HG03135 (cell line): ENCODE measurements around the gene ARHGEF28.

ENCODE experiments used
- ATAC-seq: cut with Tn5 transposase; IDR thresholded peaks from one replicate; pipeline ENCODE4 v1.9.1; 2021; ENCODE audit warnings: mild to moderate bottlenecking, moderate library complexity; ENCODE audit not compliant: unreplicated experiment

The ARHGEF28 gene

GRCh38 chr5:73952872-73953271, 326.9 kb downstream of the ARHGEF28 start:
- no peak for ATAC-seq

GRCh38 chr5:73954381-73954780, 328.4 kb downstream of the ARHGEF28 start:
- no peak for ATAC-seq

DNA sequence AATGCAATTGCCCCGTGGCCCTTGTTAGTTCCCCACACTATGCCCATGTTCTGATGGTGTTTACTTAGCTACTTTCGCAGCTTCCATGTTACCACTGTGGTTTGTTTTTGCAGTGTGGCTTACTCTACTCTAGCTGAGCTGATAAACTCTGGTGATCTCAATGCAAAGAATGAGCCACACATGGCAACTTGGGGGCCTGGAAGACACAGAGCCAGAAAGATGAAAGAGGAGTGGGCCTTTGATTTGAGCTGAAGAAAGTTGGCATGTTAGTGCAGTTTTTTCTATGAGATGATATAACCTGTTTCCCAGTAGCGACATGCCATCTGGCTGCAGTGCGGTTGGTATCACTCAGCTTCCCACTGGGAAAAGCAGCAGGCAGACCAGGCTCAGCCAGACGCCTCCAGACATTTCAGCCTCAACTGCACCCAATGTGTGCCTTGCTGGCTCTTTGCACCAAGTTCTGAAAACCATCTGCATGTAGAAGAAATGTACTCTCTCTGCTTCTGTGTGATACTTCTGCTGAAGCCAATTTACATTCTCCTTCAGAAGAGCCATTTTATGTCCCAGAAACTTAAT, 329.4 kb downstream of the ARHGEF28 start:
- ATAC-seq: no peak

- ATAC-seq: no peak
Observed at GRCh38 chr5:73957397-73958001, 331.5 kb downstream of the ARHGEF28 start.

DNA sequence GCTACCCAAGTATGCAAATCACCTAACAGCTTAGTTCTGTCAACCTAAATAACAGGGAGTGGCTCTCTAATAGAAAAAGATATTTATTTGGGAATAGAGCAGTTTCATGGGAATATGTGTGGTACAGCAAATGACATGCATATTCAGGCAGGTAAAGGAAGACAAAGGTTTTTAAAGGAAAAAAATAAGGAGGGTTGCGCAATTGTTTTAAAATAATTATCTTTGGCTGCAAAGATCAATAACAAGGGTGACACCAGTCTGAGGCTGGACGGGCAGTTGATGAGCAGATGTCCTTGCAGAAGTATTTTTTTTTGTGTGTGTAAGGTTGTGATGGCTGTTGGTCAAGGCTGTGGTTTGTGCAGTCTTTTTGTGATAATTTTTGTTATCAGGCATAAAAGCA, 332.0 kb downstream of the ARHGEF28 start:
- no peak for ATAC-seq

GRCh38 chr5:73960023-73960422, 334.0 kb downstream of the ARHGEF28 start:
- ATAC-seq: no peak

GRCh38 chr5:73960426-73960825, 334.4 kb downstream of the ARHGEF28 start:
- no peak for ATAC-seq

- no peak for ATAC-seq
Observed at GRCh38 chr5:73962801-73963425, 336.9 kb downstream of the ARHGEF28 start.

- ATAC-seq: no peak
Observed at GRCh38 chr5:73964352-73964865, 338.4 kb downstream of the ARHGEF28 start.

DNA sequence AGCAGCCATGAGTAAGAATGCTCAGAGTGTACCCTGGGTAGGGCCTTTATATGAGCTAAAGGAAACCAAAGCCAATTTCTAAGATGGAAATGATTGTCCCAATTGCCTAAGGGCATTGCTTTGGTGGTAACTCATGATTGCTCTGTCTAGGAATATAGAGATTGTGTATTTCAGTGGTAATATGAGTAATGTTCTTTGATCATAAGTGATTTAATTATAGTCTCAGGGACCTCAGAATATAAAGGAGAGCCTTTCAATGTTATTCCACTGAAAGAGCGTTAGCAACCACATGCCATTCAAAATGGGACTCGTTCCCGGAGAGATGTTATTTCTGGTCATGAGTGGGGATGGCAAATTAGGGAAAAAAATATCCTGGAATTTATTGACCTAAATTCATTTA, 340.5 kb downstream of the ARHGEF28 start:
- no peak for ATAC-seq

DNA sequence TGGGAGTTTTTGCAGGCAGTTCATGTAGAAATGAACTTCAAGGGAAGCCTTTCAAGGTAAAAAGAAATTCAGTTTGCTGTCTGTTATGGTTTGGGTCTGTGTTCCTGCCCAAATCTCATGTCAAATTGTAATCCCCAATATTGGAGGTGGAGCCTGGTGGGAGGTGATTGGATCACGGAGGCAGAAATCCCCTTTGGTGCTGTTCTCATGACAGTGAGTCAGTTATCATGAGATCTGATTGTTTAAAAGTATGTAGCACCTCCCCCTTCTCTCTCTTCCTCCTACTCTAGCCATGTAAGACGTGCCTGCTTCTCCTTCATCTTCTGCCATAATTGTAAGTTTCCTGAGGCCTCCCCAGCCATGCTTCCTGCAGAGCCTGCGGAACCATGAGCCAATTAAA, 341.4 kb downstream of the ARHGEF28 start:
- no peak for ATAC-seq

- ATAC-seq: no peak
Observed at GRCh38 chr5:73968246-73968645, 342.2 kb downstream of the ARHGEF28 start.

DNA sequence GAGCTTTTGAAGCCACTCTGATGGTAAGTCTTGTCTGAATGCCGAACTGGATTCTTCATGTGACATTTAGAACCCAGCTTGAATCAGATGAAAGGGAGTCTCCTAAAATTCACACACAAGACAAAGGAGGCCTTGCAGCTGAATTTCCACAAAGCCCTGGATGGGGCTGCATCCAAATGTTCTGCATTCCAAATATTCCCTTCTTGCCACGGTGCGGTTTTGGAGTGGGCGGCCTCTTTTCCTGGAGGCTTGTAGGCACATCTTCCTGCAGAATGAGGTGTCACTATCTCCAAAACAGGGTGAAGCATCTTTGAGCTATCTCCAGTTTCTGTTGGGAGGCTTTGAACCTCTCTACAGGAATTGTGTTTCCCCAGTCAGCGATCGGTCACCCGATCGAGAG, 342.7 kb downstream of the ARHGEF28 start:
- ATAC-seq: no peak

DNA sequence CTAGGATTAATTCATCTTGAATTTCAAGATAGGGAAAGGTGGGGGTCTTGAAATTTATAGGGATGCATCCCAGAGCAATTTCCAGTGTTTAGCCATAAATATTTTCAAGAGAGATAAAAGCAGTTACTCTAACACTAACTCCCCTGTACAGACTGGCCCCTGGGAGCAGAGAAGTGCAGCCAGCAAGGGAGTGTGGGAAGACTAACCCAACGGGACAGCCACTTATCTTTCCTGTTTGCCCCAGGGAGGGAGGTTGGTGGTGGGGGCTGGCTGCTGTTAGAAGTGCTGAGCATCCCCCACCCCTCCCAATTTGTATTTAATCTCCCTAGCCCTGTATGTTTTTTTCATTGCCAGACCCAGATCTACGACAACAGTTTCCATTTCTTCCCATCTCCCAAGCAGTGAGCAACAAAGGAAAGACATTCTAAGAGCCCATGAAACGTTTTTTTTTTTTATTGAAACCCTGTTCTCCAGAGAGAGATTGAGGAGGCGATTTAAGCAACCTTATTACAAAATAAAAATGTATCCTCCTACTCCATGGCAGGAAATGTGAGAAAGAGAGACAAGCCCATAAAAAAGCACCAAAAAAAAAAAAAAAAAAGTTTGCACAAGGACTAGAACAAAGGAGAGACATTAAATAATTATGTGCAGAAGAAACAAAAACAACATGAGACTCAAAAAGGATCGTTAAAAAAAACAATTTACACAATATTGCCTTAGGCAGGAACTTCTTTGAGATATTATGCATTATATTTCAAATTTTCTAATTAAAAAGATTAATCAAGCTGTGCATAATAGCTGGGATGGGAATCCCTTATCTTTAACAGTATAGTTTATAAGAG, 343.4 kb downstream of the ARHGEF28 start:
- ATAC-seq: no peak

DNA sequence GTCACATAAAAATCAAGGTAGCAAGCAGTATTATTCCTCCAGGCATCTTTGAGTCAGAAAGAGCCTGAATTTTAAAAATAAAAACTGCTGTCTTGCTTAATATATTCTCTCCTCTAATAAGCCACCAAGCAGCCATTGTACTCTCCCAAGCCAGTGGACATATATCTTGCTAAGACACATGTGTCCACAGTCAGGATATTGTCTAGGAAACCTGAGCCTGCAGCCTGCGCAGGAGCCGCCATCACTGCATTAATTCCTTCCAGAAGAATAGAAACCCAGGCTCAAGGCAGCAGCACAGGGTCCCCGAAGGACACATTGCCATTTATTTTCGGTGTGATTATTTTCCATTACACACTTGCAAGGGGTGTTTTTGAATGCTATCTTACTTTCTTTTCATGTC, 345.3 kb downstream of the ARHGEF28 start:
- no peak for ATAC-seq

DNA sequence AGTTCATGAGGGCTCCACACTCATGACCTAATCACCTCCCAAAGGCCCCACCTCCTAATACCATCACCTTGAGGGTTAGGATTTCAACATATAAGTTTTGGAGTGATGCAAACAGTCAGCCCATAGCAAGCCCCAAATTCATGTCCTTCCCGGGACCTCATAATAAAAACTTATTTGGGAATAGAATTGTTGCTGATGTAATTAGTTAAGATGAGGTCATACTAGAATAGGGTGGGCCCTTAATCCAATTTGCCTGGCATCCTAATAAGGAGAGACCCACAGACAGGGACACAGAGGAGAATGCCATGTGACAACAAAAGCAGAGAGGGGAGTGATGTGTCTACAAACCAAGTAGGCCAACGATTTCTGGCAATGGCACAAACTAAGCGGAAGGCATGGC, 347.1 kb downstream of the ARHGEF28 start:
- ATAC-seq: no peak

DNA sequence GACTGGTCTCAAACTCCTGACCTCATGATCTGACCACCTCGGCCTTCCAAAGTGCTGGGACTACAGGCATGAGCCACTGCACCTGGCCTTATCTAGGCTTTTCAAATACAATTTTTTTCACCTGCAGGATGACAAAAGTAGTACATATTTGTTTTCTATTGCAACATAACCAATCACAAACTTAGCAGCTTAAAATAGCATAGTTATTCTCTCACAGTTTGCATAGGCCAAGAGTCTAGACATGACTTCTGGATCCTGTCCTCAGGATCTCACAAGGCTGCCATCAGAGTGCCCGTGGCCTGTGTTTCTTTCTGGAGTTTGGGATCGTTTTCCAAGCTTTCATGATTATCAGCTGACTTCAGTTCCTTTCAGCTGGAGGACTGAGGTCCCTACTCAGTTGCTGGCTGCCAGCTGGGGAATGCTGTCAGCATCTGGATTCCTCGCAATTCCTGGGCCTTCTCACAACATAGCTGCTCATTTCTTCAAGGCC, 348.9 kb downstream of the ARHGEF28 start:
- no peak for ATAC-seq

GRCh38 chr5:73975845-73976244, 349.8 kb downstream of the ARHGEF28 start:
- ATAC-seq: no peak

GRCh38 chr5:73977146-73977545, 351.1 kb downstream of the ARHGEF28 start:
- ATAC-seq: no peak

DNA sequence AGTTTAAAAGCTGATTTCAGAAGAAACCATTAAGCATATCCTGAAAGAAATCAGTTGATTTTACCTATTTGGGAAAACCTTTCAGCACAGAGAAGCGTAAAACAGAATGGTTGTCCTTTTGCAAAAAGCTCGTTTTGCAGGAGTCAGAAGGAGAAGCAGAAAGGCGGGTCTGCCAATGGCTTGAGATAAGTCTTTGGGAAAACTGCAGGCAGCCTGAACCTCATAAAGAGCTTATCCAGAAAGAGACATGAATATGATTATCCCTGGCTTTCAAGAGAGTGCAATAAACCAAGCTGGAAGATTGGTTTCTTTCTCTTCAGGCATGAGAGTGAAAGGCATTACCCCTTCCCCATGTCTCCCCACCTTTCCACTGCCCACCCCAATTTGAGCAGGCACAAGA, 353.3 kb downstream of the ARHGEF28 start:
- ATAC-seq: no peak

GRCh38 chr5:73981704-73982103, 355.7 kb downstream of the ARHGEF28 start:
- no peak for ATAC-seq
